PC-9 (cell line): ENCODE results near the gene COPG1. TPM values are rescaled to one million over a fixed set of nuclear protein-coding genes. Genes with fewer than 3 reads are reported as not detected.

Source experiments
- BruUV-seq: library from RNA; stranded (reverse); fragments of 400-500 nt; replicated peaks from 2 replicates; lab custom pipeline; 2021; lab: Mats Ljungman, UMichigan
- CTCF ChIA-PET: fragments of 300-600 bp; sonication (Branson Sonifier 250); formaldehyde crosslinking; loops from one replicate; lab custom pipeline; 2022; ENCODE audit warnings: antibody characterized with exemption; lab: Charles Lee
- POLR2A ChIA-PET: fragments of 300-600 bp; sonication (Branson Sonifier 250); formaldehyde crosslinking; loops from one replicate; lab custom pipeline; 2022; ENCODE audit warnings: antibody characterized with exemption; ENCODE audit not compliant: unreplicated experiment; lab: Charles Lee
- DNase-seq, 2 experiments: peaks; one replicate each; pipeline versions ENCODE4 v3.0.0 to v3.0.0-alpha.2; 2015 to 2022; ENCODE audit warnings: mixed read lengths in 1 of 2
- H2AFZ ChIP-seq: fragments of 200-600 bp; sonication (generic); 2 replicates; pipeline ENCODE4 v1.8.1; 2017; ENCODE audit warnings: antibody characterized with exemption
- H3F3A ChIP-seq: fragments of 200-600 bp; sonication (generic); 2 replicates; pipeline ENCODE4 v1.8.1; 2017; ENCODE audit warnings: antibody characterized with exemption, mild to moderate bottlenecking, low read depth; ENCODE audit not compliant: insufficient read depth
- H3K27ac ChIP-seq: fragments of 200-600 bp; sonication (generic); 2 replicates; pipeline ENCODE4 v1.6.1; 2016; ENCODE audit warnings: mixed run types
- H3K27me3 ChIP-seq: fragments of 200-600 bp; sonication (generic); 2 replicates; pipeline ENCODE4 v1.6.1; 2016; ENCODE audit warnings: low read depth, mixed run types; ENCODE audit not compliant: insufficient read depth
- H3K36me3 ChIP-seq: fragments of 200-600 bp; sonication (generic); 2 replicates; pipeline ENCODE4 v1.6.1; 2016; ENCODE audit warnings: low read depth, mixed run types
- H3K4me1 ChIP-seq: fragments of 200-600 bp; sonication (generic); replicated peaks from 2 replicates; pipeline ENCODE4 v1.6.1; 2016; ENCODE audit warnings: mixed run types; ENCODE audit not compliant: insufficient read depth
- H3K4me2 ChIP-seq: fragments of 200-600 bp; sonication (generic); 2 replicates; pipeline ENCODE4 v1.6.1; 2017; ENCODE audit warnings: mixed run types
- H3K4me3 ChIP-seq: fragments of 200-600 bp; sonication (generic); 2 replicates; pipeline ENCODE4 v1.6.1; 2016; ENCODE audit warnings: mixed run types
- H3K79me2 ChIP-seq: fragments of 200-600 bp; sonication (generic); 2 replicates; pipeline ENCODE4 v1.6.1; 2017; ENCODE audit warnings: low read depth, mixed run types
- H3K9me2 ChIP-seq: fragments of 200-600 bp; sonication (generic); 2 replicates; pipeline ENCODE4 v1.8.1; 2017; ENCODE audit warnings: mild to moderate bottlenecking; ENCODE audit not compliant: insufficient read depth
- H3K9me3 ChIP-seq: fragments of 200-600 bp; sonication (generic); 2 replicates; pipeline ENCODE4 v1.8.1; 2016; ENCODE audit warnings: low read depth; ENCODE audit not compliant: insufficient read depth
- H4K20me1 ChIP-seq: fragments of 200-600 bp; sonication (generic); 2 replicates; pipeline ENCODE4 v1.8.1; 2017; ENCODE audit not compliant: insufficient read depth
- CTCF ChIP-seq: fragments of 200-600 bp; sonication (generic); conservative IDR thresholded peaks from 2 replicates; pipeline ENCODE4 v1.6.1; 2017; ENCODE audit warnings: mixed run types, antibody characterized with exemption, mild to moderate bottlenecking, moderate library complexity
- EZH2 ChIP-seq: fragments of 200-600 bp; sonication (generic); IDR thresholded peaks from 2 replicates; pipeline ENCODE4 v1.8.0; 2017; ENCODE audit warnings: antibody characterized with exemption, low read depth
- intact Hi-C: fragments of 100-400 bp; cut with micrococcal nuclease; formaldehyde crosslinking; loops from one replicate; pipeline ENCODE4 v1.10.0; 2022; ENCODE audit not compliant: unreplicated experiment
- total RNA-seq: library from RNA; stranded (reverse); gene quantifications from 2 replicates; pipeline ENCODE4 v1.2.3, GENCODE V29; 2021

COPG1 gene
- total RNA-seq, 1 experiment from 2014 or later: 212 TPM

GRCh38 chr3:129266651-129267050 is 17.2 kb downstream of the COPG1 start:
- POLR2A ChIA-PET: no interaction called here
- Histone ChIP-seq H3K9me3 (no peaks in the 10 kb centered on the region), H3K4me2 (no peak overlapping the region), H3K4me3 (no peak overlapping the region), H3K36me3 (peaks cover 54% of the 10 kb centered on the region), H4K20me1 (no peaks in the 10 kb centered on the region; the same call in none of the 2 replicates), H3K27ac (no peak overlapping the region), H3K4me1 (no peaks in the 10 kb centered on the region), H2AFZ (no peak overlapping the region), H3K79me2 (no peaks in the 10 kb centered on the region), H3K9me2 (no peaks in the 10 kb centered on the region), H3F3A (no peaks in the 10 kb centered on the region), H3K27me3 (no peaks in the 10 kb centered on the region)
- no TSS peak for BruUV-seq
- intact Hi-C loops: no loop called here
- CTCF ChIA-PET: interaction anchor here (0.5 to 0.6 kb wide), 2 partner anchors 116 to 145 kb away, joined by 3 to 16 read pairs; partner anchors contain the start of gene RAB43
- DNase-seq: no peak
- TF ChIP-seq CTCF (no peak), EZH2 (no peak)

- ChIA-PET POLR2A (interaction anchor here (0.9 kb wide), 1 partner anchor 9 kb away, joined by 4 read pairs; no protein-coding TSS in a partner anchor), CTCF (no interaction called here)
- Histone ChIP-seq H2AFZ (no peak overlapping the region), H3K4me1 (no peaks in the 10 kb centered on the region), H3K27me3 (no peaks in the 10 kb centered on the region), H3K36me3 (peaks cover 53% of the 10 kb centered on the region), H3K4me3 (no peak overlapping the region), H4K20me1 (peaks cover 4% of the 10 kb centered on the region), H3K79me2 (no peaks in the 10 kb centered on the region), H3K9me3 (no peaks in the 10 kb centered on the region), H3F3A (0 out of 2 replicates have a peak, but pooled peaks cover 4% of the 10 kb centered on the region), H3K4me2 (no peak overlapping the region), H3K27ac (no peak overlapping the region), H3K9me2 (no peaks in the 10 kb centered on the region)
- DNase-seq: no peak
- intact Hi-C loops: no loop called here
- no peak for TF ChIP-seq CTCF
- no peak for TF ChIP-seq EZH2
- no TSS peak for BruUV-seq
These were observed 19.0 kb downstream of the COPG1 start for GRCh38 chr3:129268396-129268795.

- Histone ChIP-seq H3K27me3 (no peaks in the 10 kb centered on the region), H3K79me2 (no peaks in the 10 kb centered on the region), H3K36me3 (peaks cover 66% of the 10 kb centered on the region), H4K20me1 (peaks cover 4% of the 10 kb centered on the region; the same call in 1 of the 2 replicates), H3K4me3 (no peak overlapping the region), H3F3A (peaks cover 25% of the 10 kb centered on the region), H3K9me3 (no peaks in the 10 kb centered on the region), H3K4me2 (no peak overlapping the region), H2AFZ (no peak overlapping the region), H3K27ac (no peak overlapping the region), H3K9me2 (no peaks in the 10 kb centered on the region), H3K4me1 (no peaks in the 10 kb centered on the region)
- BruUV-seq: no TSS peak
- TF ChIP-seq EZH2 (no peak), CTCF (no peak)
- DNase-seq: no peak
- ChIA-PET CTCF (no interaction called here), POLR2A (no interaction called here)
- intact Hi-C loops: no loop called here
These were observed 22.3 kb downstream of the COPG1 start for GRCh38 chr3:129271674-129272073.
